Left colon (tissue), 2 donors: ENCODE measurements around the gene LTA. TPM values are rescaled to one million over a fixed set of nuclear protein-coding genes. Genes with fewer than 3 reads are reported as not detected.
A peak's percentile ranks its signal among the peaks of the same experiment; 100 is the strongest.

Experiments
- ATAC-seq: fragments of 200-7000 bp; cut with Tn5 transposase; one replicate; pipeline ENCODE4 v1.9.1; 2020; ENCODE audit warnings: mild to moderate bottlenecking, moderate library complexity
- DNase-seq, 2 donors: peaks; one replicate each; pipeline ENCODE4 v3.0.0-alpha.2; 2020
- intact Hi-C, 2 donors: fragments of 100-400 bp; cut with DNase I in 1 of 2; cut with micrococcal nuclease in 1 of 2; formaldehyde crosslinking; loops; one replicate each; pipeline versions ENCODE4 v1.11.2 to v1.14.0; 2022; cut with DNase I, micrococcal nuclease
- total RNA-seq, 2 donors: library from RNA; stranded (reverse); fragmentation: NEBNext Ultra II Directional; extraction: Animal tissue kit (Norgen Biotek cat#: 25700); gene quantifications; one replicate each; pipeline ENCODE4 v1.2.1, GENCODE V29; 2021
- donor health status: DM: no; HTN: no; CAD: no.
- donor health status: DM: yes; HTN: yes; CAD: no.

LTA gene
- total RNA-seq, 2 donors from 2014 or later, result 0.36 TPM; not detected in 1

DNA sequence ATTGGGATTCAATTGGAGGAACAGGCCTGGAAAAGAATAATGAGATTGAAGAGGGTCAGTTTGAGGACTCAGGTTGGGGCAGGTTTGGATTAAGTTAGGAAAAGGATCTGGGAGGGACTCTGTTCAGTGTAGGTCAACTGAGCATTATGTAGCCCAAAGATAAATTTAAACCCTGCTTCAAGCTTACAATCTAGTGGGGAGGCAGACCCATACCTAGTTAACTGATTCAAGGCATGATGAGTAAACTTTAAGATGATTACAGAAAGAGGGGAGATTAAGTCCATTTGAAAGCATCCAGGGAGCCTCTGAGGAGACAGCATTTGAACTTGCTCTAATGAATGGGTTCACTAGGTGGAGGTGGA, 11.4 kb upstream of the LTA start:
- intact Hi-C loops, result no loop called here
- no peak for DNase-seq
- ATAC-seq, result no peak

- ATAC-seq (no peak), DNase-seq (no peak)
- intact Hi-C loops, result no loop called here
These were observed 4.3 kb upstream of the LTA start for GRCh38 chr6:31567531-31568370.

DNA sequence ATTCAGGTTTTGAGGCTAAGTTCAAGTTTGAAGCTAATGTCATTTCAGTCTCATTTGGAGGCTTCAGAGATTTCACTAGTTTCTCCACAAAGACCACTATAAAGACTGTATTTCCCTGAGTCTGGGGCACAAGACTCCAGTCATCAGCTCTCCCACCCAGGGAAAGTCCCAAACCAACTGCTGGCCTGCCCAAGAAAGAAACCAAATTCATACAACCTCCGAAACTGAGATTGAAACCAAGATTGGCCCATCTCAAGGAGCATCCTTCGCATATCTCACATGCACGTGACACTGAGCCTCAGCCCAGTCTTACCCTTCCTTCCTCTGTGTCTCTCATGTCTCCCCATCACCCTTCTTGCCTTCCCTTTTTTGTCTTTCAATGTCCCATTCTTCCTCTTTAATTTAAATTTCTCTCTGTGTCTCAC, 3.5 kb upstream of the LTA start:
- ATAC-seq (no peak), DNase-seq (no peak)
- intact Hi-C loops, result no loop called here

DNA sequence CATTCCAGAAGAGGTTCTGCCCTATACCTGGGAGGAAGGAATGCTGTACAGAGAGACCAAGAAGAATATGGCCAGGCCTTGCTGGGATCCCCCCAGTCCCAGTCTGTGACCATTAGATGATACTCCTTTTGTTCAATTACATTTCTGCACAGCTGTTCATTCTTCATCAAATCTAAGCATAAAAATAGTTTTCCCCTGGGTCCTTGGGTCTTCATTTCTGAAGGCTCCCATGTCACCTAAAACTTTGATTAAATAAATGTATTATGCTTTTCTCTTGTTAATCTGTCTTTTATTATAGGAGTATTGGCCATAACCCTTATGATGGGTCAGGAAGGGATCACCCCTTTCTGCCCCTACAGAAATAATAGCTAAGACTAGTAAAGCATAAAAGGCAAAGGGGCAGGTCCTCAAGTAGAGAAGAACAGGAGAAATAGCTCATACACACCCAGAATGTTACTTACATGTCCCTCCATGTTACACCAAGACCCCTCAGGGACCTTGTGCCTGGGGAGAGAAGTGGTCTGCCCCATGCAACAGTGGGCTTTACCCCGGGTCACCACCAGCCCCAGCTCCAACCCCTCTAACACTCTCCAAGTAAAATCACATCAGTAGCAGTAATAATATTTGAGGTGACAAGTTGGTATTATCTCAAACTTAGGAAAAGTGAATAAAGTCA, 2.1 kb upstream of the LTA start:
- intact Hi-C loops, result no loop called here
- DNase-seq (no peak), ATAC-seq (no peak)

DNA sequence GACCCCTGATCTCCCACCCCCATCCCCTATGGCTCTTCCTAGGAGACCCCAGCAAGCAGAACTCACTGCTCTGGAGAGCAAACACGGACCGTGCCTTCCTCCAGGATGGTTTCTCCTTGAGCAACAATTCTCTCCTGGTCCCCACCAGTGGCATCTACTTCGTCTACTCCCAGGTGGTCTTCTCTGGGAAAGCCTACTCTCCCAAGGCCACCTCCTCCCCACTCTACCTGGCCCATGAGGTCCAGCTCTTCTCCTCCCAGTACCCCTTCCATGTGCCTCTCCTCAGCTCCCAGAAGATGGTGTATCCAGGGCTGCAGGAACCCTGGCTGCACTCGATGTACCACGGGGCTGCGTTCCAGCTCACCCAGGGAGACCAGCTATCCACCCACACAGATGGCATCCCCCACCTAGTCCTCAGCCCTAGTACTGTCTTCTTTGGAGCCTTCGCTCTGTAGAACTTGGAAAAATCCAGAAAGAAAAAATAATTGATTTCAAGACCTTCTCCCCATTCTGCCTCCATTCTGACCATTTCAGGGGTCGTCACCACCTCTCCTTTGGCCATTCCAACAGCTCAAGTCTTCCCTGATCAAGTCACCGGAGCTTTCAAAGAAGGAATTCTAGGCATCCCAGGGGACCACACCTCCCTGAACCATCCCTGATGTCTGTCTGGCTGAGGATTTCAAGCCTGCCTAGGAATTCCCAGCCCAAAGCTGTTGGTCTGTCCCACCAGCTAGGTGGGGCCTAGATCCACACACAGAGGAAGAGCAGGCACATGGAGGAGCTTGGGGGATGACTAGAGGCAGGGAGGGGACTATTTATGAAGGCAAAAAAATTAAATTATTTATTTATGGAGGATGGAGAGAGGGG, 1.4 kb downstream of the LTA start:
- DNase-seq, result no peak
- intact Hi-C loops, result no loop called here
- no peak for ATAC-seq

DNA sequence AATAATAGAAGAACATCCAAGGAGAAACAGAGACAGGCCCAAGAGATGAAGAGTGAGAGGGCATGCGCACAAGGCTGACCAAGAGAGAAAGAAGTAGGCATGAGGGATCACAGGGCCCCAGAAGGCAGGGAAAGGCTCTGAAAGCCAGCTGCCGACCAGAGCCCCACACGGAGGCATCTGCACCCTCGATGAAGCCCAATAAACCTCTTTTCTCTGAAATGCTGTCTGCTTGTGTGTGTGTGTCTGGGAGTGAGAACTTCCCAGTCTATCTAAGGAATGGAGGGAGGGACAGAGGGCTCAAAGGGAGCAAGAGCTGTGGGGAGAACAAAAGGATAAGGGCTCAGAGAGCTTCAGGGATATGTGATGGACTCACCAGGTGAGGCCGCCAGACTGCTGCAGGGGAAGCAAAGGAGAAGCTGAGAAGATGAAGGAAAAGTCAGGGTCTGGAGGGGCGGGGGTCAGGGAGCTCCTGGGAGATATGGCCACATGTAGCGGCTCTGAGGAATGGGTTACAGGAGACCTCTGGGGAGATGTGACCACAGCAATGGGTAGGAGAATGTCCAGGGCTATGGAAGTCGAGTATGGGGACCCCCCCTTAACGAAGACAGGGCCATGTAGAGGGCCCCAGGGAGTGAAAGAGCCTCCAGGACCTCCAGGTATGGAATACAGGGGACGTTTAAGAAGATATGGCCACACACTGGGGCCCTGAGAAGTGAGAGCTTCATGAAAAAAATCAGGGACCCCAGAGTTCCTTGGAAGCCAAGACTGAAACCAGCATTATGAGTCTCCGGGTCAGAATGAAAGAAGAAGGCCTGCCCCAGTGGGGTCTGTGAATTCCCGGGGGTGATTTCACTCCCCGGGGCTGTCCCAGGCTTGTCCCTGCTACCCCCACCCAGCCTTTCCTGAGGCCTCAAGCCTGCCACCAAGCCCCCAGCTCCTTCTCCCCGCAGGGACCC, 2.3 kb downstream of the LTA start:
- ATAC-seq, result no peak
- DNase-seq, result no peak
- intact Hi-C loops, result no loop called here

GRCh38 chr6:31575335-31575901, 3.3 kb downstream of the LTA start, which contains the start of gene TNF:
TNF (plus strand) TSS chr6:31575565; CDS start chr6:31575742, 177 bp downstream.
- DNase-seq, result peak in 1 of 2 donors; percentile 57
- intact Hi-C loops, result no loop called here
- ATAC-seq, result peak; percentile 73

DNA sequence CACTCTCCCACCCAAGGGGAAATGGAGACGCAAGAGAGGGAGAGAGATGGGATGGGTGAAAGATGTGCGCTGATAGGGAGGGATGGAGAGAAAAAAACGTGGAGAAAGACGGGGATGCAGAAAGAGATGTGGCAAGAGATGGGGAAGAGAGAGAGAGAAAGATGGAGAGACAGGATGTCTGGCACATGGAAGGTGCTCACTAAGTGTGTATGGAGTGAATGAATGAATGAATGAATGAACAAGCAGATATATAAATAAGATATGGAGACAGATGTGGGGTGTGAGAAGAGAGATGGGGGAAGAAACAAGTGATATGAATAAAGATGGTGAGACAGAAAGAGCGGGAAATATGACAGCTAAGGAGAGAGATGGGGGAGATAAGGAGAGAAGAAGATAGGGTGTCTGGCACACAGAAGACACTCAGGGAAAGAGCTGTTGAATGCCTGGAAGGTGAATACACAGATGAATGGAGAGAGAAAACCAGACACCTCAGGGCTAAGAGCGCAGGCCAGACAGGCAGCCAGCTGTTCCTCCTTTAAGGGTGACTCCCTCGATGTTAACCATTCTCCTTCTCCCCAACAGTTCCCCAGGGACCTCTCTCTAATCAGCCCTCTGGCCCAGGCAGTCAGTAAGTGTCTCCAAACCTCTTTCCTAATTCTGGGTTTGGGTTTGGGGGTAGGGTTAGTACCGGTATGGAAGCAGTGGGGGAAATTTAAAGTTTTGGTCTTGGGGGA, 4.0 kb downstream of the LTA start:
- intact Hi-C loops, result no loop called here
- ATAC-seq (no peak), DNase-seq (no peak)

DNA sequence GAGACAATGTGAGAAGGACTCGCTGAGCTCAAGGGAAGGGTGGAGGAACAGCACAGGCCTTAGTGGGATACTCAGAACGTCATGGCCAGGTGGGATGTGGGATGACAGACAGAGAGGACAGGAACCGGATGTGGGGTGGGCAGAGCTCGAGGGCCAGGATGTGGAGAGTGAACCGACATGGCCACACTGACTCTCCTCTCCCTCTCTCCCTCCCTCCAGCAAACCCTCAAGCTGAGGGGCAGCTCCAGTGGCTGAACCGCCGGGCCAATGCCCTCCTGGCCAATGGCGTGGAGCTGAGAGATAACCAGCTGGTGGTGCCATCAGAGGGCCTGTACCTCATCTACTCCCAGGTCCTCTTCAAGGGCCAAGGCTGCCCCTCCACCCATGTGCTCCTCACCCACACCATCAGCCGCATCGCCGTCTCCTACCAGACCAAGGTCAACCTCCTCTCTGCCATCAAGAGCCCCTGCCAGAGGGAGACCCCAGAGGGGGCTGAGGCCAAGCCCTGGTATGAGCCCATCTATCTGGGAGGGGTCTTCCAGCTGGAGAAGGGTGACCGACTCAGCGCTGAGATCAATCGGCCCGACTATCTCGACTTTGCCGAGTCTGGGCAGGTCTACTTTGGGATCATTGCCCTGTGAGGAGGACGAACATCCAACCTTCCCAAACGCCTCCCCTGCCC, 4.9 kb downstream of the LTA start:
- ATAC-seq, result no peak
- no peak for DNase-seq
- intact Hi-C loops, result no loop called here

DNA sequence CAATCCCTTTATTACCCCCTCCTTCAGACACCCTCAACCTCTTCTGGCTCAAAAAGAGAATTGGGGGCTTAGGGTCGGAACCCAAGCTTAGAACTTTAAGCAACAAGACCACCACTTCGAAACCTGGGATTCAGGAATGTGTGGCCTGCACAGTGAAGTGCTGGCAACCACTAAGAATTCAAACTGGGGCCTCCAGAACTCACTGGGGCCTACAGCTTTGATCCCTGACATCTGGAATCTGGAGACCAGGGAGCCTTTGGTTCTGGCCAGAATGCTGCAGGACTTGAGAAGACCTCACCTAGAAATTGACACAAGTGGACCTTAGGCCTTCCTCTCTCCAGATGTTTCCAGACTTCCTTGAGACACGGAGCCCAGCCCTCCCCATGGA, 5.5 kb downstream of the LTA start:
- ATAC-seq (no peak), DNase-seq (no peak)
- intact Hi-C loops, result no loop called here

DNA sequence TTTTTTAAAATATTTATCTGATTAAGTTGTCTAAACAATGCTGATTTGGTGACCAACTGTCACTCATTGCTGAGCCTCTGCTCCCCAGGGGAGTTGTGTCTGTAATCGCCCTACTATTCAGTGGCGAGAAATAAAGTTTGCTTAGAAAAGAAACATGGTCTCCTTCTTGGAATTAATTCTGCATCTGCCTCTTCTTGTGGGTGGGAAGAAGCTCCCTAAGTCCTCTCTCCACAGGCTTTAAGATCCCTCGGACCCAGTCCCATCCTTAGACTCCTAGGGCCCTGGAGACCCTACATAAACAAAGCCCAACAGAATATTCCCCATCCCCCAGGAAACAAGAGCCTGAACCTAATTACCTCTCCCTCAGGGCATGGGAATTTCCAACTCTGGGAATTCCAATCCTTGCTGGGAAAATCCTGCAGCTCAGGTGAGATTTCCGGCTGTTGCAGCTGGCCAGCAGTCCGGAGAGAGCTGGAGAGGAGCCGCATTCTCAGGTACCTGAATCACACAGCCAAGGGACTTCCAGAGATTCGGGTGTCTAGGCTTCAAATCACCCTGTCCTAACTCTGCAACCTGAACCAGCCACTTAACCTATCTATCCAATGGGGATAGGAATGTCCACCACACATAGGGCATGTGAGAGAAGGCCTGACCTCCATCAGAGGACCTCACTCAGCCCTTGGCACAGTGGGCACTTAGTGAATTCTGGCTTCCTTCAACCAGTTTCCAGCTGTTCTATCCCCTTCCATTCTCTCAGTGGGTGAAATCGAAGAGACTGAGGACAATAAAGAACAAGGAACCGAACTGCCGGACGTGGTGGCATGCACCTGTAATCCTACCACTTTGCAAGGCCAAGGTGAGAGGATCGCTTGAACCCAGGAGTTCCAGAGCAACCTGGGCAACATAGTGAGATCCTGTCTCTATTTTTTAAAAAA, 6.4 kb downstream of the LTA start:
- no peak for DNase-seq
- no peak for ATAC-seq
- intact Hi-C loops, result no loop called here

- ATAC-seq, result no peak
- DNase-seq, result no peak
- intact Hi-C loops, result no loop called here
These were observed 7.0 kb downstream of the LTA start for GRCh38 chr6:31579119-31579505.

DNA sequence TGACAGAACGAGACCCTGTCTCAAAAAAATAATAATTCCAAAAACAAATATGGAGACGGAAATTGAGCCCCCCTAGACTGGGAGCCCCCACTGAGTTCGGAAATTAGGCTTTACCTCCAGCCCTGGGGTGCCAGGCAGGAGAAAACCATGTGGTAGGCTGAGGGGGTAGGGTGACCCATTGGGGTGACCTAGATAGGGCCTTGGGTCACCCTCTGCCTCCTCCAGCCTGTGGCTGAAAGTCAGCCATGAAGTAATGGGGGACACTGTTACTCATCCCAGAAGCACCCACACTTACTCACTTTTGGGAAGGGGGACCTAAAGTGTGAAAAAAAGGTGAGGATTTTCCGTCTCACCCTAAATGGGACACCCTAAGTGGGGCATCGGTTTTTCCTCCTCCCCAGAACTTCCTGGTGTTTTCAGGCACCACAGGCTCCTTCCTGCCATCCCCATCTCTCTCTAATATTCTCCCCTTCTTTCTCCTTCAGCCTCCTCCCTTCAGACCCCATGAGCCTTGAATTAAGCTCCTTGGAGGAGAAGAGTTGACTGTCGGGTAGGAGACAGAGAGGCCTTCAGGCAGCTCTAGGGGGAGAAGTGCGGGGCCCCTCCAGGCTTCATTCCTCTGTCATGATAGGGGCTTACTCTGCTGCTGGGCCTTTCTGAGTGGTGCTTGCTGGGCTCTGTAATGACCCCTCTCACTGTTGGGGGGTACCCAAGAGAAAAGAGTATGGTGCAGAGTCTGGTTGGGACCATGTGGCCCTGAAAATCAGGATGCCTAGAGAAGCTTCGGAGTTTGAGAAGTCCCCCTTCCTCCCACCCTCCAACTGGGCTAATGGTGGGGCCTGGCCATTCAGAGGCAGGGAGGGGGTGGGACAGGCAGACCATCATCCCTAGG, 7.7 kb downstream of the LTA start:
- no peak for ATAC-seq
- intact Hi-C loops, result no loop called here
- no peak for DNase-seq

- no peak for ATAC-seq
- DNase-seq, result no peak
- intact Hi-C loops, result no loop called here
These were observed 8.3 kb downstream of the LTA start for GRCh38 chr6:31580438-31580740.

DNA sequence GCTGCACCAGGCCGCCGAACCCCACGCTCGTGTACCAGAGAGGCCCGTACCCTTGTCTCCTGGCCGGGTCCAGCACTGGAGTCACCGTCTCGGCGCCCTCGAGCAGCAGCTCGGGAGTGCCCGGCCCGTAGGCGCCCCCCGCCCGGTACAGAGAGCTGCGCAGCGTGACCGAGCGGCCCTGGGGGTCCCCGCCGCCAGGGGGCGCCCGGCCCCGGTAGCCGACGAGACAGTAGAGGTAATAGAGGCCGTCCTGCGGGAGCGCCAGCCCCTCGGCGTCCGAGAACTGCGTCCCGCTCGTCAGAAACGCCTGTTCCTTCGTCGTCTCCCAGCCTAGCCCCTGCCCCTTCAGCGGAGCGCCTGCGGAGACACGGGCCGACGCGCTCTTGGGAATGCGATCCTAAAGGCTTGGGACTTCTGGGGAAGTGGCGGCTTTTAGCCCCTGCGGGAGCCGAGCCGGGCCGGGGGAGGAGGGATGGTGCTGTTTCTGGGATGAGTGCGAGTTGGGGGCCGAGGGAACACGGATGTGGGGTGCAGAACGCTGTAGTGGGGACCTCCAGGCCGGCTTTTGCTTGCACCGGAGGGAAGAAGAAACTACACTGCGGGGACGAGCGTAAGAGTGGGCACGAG, 8.8 kb downstream of the LTA start:
- DNase-seq (peak; percentile 72 to 91), ATAC-seq (peak; percentile 96)
- intact Hi-C loops, result no loop called here
